Right ventricle myocardium superior (tissue), 1 donor: Measurements from ENCODE around the gene FAM118B. TPM values are rescaled to one million over a fixed set of nuclear protein-coding genes. Genes with fewer than 3 reads are reported as not detected.

Experiments
- ATAC-seq: fragments of 200-7000 bp; cut with Tn5 transposase; one replicate; pipeline ENCODE4 v1.9.1; 2020; ENCODE audit warnings: mild to moderate bottlenecking; ENCODE audit not compliant: poor library complexity
- DNase-seq: peaks from one replicate; pipeline ENCODE4 v3.0.0-alpha.2; 2020
- intact Hi-C: fragments of 100-400 bp; cut with DNase I; formaldehyde crosslinking; loops from one replicate; pipeline ENCODE4 v1.11.2; 2022
- long read RNA-seq: library from polyadenylated mRNA; unstranded; transcript quantifications from one replicate; pipeline ENCODE4 v2.0.0, GENCODE V29; 2021
- total RNA-seq: library from RNA; stranded (reverse); fragmentation: NEBNext Ultra II Directional; extraction: Animal tissue kit (Norgen Biotek cat#: 25700); gene quantifications from one replicate; pipeline ENCODE4 v1.2.1, GENCODE V29; 2021
- donor health status: DM: no; HTN: yes; CAD: no; lungs with severe emphysema.

FAM118B gene
- total RNA-seq = 22.2 TPM
- long read RNA-seq, transcript FAM118B-209 (9 exons, 2,402 nt) = major isoform, 35 of 55 reads
- long read RNA-seq, partial matches to known transcripts = 1 of 55 reads
- long read RNA-seq, other reads (novel, unspliced or antisense) = 19 of 55 reads

DNA sequence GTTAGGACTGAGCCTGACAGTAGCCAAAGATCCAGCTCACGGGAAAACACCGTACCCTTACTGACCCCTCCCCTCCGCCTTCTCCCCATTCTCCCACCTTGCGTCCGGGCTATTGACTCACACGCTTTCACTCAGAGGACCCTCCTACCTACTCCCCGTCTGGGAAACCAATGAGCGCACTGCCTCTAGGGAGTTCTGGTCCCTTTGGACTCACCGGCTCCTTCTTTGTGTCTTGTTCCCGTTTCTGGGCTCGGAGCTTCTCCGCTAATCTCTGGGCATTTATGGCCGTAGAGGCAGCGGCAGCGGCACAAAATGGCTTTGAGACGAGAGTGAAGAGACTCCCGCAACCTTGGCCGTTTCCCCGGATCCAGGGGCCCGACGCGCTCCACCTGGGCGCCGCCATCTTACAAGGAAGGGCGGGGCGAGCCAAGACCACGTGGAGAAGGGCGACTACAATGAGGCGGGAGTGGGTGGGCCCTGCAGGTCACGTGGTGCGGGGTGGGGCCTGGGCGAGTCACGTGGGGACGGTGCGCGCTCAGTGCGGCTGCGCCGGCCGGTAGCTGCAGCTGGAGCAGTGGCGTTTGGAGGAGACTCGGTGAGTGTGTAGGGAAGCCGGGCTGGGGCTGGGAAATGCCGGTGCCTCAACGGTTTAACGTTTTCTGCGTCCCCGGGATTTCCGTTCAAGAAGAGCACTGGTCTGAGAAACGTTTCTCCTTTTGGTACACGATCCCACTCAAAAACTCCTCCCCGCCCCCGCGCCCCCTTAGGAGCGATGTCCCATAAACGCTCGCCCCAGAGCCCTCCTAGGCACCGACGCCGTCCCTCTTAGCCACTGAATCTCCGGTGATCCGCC, at the start of gene FAM118B, which contains the start of gene RPUSD4:
Gene FAM118B, plus strand, starts transcription at position 547 of the 853 bp plus-strand sequence. CDS start 23,220 bp downstream, outside the sequence.
Gene RPUSD4, minus strand, starts transcription at position 415 of the 853 bp plus-strand sequence. Its CDS starts 12 bp downstream, at position 403.
- ATAC-seq = peak; percentile 99
- DNase-seq = peak; percentile 99
- intact Hi-C loops = loop anchor here (5.0 kb wide), 2 partner anchors 56 to 206 kb away; partner anchors contain the start of genes FOXRED1 and SRPRA

DNA sequence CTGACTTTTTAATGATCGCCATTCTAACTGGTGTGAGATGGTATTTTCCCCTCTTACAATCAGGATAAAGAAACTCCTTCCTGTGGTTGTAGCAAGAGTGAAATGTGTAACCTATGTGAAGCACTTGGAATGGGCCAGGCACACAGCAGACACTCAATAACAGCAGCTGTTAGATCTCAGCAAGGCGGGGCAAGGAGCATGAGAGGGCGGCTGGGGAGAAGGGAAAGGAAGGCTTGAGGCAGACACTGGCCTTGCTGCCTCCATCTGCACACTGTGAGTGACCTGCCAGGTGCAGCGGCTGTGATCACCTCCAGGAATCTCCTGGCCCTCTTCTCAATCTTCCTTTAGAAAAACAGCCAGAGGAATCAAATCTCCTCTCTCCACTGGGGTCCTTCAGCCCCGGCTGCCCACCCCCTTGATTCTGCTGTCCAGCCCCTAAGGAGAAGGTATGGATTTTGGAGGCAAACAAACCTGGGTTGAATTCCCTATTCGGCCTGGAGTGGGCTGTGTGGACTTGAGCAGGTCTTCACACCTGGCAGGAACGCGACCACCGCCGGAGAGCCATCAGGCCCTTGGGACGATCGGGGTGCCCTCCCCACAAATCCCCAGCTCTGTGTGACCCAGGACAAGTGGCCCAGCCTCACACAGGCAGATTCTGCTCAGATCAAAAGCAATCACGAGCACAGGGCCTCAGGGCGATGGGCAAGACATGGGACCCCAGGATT, 49.1 kb upstream of the FAM118B start:
- DNase-seq (no peak), ATAC-seq (no peak)
- intact Hi-C loops = no loop called here

DNA sequence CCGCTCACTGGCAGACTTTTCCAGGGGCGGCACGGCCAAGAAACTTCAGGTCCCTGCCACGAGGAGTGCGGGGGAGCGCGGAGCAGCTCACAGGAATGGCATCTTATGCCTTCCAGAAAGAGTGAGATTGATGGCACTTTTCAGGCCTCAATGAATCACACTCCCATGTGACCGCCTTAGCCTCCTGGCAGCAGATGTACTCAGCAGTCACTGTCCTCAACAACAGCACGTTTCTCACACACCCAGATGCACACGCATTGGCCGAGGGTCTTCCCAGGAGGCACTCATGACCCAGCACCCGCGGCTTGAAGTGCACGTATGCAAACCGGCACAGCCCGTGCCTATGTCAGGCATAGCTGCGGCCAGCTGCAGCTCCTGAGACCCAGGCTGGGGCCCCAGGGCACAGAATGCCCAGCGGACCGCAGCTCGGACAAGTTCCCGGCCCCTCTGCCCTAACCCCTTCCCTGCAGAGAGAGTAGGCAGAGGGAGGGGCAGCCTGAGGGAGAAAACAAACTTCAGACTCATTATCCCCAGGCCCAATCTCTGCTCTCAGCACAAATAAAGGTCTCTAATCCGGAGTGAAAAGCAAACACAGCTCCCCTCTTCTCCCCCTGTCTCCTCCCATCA, 48.4 kb upstream of the FAM118B start:
- intact Hi-C loops = no loop called here
- no peak for DNase-seq
- ATAC-seq = no peak

DNA sequence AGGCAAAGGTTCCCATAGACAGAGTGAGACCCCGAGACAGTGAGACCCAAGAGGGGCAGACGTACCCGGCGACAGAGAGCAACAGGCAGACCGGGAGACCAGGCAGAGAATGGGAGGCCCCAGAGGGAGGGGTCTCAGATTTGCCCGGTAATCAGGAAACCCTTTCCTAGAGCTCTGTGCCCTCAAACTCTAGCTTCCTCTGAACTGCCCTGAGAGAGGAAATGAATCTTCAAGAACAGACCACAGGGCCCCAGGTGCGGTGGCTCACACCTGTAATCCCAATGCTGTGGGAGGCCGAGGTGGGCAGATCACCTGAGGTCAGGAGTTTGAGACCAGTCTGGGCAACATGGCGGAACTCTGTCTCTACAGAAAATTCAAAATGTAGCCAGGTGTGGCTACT, 47.8 kb upstream of the FAM118B start:
- ATAC-seq (no peak), DNase-seq (no peak)
- intact Hi-C loops = no loop called here

DNA sequence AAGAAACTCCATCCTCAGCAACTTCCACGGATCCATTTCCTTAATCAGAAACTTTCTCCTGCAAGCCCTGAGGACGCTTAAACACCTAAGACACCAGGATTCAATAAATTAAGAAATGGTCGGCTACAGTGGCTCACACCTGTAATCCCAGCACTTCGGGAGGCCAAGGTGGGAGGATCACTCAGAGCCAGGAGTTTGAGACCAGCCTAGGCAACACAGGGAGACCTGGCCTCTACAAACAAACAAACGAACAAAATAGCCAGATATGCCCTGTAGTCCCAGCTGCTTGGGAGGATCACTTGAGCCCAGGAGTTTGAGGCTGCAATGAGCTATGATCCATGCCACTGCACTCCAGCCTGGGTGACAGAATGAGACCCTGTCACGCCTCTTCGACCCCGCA, 46.8 kb upstream of the FAM118B start:
- intact Hi-C loops = no loop called here
- DNase-seq (no peak), ATAC-seq (no peak)

DNA sequence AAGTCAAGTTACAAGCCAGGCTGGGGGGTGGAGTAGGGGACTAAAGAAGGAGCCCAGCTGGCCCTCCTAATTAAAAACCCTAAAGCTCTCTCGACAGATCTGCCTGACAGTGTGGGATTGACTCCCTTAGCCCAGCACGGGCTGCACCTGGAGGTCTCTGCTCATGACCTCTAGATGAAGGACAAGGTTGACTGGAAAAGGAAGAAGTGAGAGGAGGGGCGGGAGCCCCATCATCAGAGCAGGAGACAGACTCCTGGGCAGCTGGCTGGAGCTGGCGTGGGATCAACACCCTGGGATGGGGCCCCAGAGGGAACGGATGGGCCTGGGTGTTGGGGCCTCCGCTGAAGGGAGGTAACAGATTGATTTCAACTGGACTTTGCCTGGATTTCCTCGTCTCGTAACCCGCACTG, 46.3 kb upstream of the FAM118B start:
- DNase-seq (no peak), ATAC-seq (no peak)
- intact Hi-C loops = no loop called here

DNA sequence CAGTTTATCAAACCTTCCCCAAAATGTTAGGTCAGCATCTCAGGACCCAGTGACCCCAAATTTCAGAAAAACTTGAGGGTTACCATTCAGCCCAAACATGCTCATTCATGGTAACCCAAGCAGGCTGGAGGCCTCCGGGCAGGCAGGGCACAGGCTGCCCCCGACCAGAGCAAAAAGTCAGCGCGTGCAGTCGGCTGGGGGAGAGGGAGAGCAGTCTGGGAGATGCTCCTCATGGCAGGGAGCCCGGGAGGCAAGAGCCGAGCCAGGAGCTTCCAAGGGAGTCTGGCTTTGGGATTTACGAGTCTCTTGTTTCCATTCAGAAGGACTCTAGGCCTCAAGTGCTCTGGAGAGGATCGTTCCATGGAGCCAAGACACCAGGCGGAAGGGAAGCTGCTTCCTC, 45.8 kb upstream of the FAM118B start:
- DNase-seq = no peak
- no peak for ATAC-seq
- intact Hi-C loops = no loop called here

DNA sequence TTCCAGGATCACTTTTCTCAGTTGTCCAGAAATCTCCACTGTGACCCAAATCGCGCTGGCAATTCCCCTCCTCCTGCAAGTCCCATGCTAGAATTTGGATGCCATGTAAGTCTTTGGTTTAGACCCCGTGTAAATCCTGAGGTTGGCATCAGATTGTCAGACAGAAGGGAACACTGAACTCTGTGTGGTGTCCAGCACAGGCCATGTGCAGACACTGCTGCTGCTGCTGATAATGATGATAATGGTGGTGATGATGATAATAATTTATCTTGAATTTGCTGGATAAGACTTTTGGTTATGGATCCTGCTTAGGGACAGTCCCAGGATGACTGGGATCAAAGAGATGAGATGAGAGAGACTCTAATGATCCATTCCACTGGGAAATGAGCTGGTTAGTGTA, 45.2 kb upstream of the FAM118B start:
- DNase-seq = no peak
- no peak for ATAC-seq
- intact Hi-C loops = no loop called here

DNA sequence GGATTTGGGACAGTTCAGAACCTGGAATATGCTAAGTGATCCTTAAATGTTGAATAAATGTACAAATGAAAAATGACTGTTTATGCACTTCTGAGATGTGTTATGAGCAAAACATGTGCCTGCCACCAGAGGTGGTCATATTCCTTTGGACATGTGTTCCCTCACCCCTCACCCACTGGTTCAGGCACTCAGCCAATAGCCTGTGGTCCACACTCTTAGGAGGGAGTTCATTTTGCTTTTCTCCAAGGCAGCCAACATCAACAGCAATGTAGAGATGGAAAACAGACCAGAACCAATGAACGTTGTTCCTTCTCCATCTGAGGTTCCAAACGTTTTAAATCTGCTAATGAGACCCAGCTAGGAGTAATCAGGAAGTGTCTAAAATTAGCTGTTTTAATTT, 44.1 kb upstream of the FAM118B start:
- no peak for DNase-seq
- no peak for ATAC-seq
- intact Hi-C loops = no loop called here

DNA sequence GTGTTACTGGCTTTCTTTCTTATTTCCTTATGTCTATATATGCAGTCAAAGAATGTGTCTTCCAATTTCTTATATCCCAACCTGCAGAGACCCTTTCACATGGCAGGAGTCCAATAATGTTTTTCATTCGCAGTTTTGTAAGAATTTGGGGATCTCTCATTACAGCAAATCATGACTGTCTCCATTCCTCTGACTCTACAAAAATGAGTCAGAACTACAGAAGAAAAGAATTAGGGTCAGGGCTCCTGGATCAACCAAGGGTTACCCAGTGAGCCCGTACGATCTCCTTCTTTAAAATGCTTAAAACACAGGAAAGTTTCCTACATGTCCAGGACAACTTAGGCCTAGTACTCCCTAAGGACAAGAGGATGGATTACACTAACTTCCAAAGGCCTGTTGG, 42.3 kb upstream of the FAM118B start:
- ATAC-seq = no peak
- intact Hi-C loops = no loop called here
- DNase-seq = no peak

DNA sequence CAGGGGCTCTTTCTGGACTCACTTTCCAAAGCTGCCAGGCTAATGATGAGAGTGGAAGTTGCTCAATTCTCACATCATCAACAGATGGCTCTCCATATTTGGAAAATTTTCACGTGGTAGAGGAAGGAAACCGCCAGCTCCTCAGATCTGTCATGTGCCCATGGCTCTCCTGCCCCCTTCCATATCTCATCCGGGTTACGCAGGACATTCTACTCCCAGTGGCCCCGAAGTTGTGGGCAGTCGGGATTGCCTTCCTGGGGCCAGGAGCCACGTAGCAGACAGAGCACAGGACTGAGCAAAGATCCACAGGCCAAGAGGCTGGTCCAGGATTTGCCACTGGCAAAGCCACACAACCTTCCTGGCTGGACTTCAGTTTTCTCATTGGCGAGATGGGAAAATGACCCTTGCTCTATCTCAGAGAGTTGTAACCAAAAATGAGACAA, 39.0 kb upstream of the FAM118B start:
- DNase-seq (no peak), ATAC-seq (no peak)
- intact Hi-C loops = no loop called here

DNA sequence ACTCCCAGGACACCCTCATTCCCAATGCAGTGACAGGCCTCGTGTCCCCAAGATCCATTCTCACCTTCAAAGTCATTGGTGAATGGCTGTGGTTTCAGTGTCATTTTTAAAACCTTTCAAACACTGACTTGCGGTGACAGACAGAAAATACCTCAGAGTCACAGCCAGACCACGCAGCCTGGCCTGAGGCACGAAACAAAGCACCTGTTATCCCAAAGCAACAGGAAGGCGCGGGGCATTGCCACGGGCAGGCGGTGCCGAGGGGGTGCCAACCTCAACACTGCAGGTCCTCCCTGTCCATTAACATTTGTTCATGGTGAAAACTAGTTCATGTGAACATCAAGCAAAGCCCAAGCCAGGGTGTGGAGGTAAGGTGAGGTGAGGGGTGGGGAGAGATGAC, 38.3 kb upstream of the FAM118B start:
- ATAC-seq (no peak), DNase-seq (no peak)
- intact Hi-C loops = no loop called here

DNA sequence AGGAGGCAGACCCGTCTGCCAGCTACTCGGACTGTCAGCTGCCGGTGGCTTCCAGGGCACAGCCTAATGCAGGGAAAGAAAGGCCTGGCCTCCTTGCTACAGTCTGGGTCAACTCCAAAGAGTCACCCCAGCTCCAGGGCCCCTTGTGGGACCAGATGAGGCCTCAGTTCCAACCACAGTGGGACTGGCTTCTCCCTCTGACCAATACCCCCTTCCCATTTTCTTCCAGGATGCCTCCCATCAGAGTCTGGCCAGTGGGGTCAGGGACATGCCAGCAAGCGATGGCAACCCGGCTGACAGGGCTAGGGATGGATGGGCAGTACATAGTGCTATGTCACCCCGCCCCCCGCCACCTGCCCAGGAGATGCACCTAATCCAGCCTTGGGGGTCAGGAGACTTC, 36.8 kb upstream of the FAM118B start:
- no peak for DNase-seq
- intact Hi-C loops = no loop called here
- ATAC-seq = no peak

DNA sequence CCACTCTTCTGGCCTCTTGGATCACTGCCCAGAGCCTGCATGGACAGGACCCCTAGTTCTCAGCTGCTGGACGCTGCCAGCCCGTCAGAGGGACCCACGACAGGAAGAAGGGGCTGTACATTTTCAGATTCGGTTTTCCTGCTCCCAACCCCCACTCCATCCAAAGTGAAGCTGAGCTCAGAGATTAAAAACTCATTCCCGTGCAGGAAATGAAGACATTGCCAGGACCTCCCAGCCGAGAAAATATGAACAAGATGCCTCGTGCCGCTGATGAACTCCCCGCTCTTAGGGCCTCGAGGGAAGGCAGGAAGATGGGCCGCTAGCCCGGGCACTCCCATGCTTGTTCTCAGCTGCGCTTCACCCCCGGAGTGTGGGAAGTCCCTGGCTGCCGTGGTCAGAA, 36.2 kb upstream of the FAM118B start:
- ATAC-seq (peak; percentile 61), DNase-seq (peak; percentile 68)
- intact Hi-C loops = no loop called here

DNA sequence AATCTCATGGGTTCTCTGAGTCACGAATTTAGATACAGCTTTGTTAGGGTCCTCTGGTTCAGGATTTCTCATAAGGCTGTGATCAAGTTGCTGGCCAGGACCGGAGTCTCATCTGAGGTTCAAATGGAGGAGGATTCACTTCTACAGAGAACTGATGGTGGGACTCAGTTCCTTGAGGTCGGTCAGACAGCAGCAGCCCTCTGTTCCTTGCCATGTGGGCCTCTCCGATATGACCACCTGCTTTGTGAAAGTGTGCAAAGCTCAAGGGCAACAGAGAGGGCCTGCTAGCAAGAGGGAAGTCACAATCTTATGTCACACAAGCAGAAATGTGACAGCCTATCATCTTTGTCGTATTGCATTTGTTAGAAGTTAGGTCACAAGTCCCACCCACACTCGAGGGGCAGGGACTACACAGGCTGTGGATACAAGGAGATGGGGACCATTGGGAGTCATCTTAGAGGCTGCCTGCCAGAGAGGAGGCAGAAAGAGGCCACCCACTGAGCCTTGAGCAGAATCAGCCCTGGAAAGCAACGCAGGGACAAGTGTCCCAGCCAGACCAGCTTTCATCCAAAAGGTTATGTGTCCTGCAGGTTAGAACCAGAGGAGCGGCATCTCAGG, 34.6 kb upstream of the FAM118B start:
- DNase-seq = no peak

DNA sequence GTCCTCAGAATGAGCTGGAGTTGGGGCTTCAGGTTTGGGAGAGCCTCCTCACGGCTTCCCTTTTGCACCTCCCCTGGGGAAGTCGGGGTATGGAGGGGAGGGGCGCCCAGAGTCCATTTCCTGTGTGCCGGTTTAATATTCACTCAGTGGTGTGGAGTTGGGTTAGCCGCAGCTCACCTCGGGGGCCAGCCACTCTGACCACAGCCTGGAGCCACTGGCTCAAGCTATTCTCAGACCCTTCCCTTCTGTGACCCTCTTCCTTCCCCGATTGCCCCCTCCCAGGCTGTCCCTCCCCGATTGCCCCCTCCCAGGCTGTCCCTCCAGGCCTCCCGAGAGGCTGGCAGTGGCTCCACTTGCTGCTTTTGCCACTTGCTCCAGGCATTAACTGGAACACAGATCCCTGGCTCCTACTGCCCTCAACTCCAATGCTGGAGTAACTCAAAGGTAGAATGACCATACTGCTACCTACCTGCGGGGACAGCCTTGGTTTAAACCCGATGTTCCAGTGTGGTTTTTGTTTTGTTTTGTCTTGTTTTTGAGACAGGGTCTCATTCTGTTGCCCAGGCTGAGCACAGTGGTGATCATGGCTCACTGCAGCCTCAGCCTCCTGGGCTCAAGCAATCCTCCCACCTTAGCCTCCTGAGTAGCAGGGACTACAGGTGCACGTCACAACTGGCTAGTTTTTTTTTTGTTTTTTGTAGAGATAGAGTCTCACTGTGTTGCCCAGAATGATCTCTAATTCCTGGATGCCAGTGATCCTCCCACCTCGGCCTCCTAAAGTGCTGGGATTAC, 29.4 kb upstream of the FAM118B start:
- intact Hi-C loops = no loop called here
- DNase-seq = no peak
- ATAC-seq = no peak

More for the DNA sequence above, 34.6 kb upstream of the FAM118B start:
- intact Hi-C loops = no loop called here
- ATAC-seq = no peak

DNA sequence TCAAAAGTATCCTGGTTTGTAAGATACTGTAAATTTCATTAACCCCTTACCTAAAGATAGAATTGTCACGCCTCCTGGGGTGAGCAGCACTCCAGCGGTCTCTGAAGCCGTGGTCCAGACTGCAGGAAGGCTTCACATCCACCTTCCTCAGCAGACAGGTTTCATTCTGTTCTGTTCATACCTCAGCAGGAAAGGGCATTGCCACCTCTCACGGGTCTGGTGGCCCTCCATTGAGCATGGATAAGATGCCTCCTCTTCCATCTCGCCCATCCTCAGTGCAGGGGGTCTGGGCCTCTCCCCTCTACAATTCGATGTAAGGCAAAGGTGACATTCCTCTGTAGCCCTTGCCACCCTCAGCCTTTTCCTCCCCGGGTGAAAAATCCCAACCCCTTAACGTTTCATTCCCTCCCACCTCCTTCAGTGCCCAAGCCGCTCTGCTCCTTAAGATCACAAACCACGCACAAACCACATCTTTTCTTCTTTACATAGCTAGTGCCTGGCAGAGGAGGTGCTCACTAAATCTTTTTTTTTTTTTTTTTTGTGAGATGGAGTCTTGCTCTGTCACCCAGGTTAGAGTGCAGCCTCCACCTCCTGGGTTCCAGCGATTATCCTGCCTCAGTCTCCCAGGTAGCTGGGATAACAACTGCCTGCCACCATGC, 28.7 kb upstream of the FAM118B start:
- DNase-seq = no peak
- intact Hi-C loops = no loop called here
- no peak for ATAC-seq
